Right lobe of liver (tissue), 6 donors: Measurements from ENCODE around the gene AKT1S1. TPM values are rescaled to one million over a fixed set of nuclear protein-coding genes. Genes with fewer than 3 reads are reported as not detected.

Source experiments
- ATAC-seq, 4 donors: fragments of 200-7000 bp; cut with Tn5 transposase; one replicate each; pipeline ENCODE4 v1.9.1; 2020; ENCODE audit warnings: mild to moderate bottlenecking in 4 of 4, moderate library complexity in 4 of 4
- DNase-seq, 3 donors: peaks; one replicate each; pipeline ENCODE4 v3.0.0-alpha.2; 2020
- H3K27ac ChIP-seq, 3 donors: fragments of 200-600 bp; one replicate each; pipeline ENCODE4 v1.8.0; 2022
- H3K27me3 ChIP-seq, 2 donors: fragments of 200-600 bp; one replicate each; pipeline ENCODE4 v1.8.0; 2022
- H3K36me3 ChIP-seq, 4 donors: fragments of 200-600 bp; sonication (generic) in 1 of 4; one replicate each; pipeline versions ENCODE4 v1.5.1 to v1.8.0; 2017 to 2022; ENCODE audit warnings: control low read depth in 1 of 4
- H3K4me1 ChIP-seq, 4 donors: fragments of 200-600 bp; sonication (generic) in 1 of 4; one replicate each; pipeline versions ENCODE4 v1.5.1 to v1.8.0; 2017 to 2022; ENCODE audit warnings: control low read depth in 1 of 4
- H3K4me3 ChIP-seq, 3 donors: fragments of 200-600 bp; one replicate each; pipeline ENCODE4 v1.8.0; 2022
- H3K9me3 ChIP-seq, 4 donors: fragments of 200-600 bp; sonication (generic) in 1 of 4; one replicate each; pipeline versions ENCODE4 v1.5.1 to v1.8.0; 2017 to 2022; ENCODE audit warnings: control low read depth in 1 of 4
- CTCF ChIP-seq, 4 donors: fragments of 200-600 bp in 3 of 4; fragments of 450-650 bp in 1 of 4; IDR thresholded peaks; one replicate each; pipeline versions ENCODE4 v1.5.1 to v1.8.0; 2016 to 2022; ENCODE audit warnings: antibody characterized with exemption in 4 of 4, mild to moderate bottlenecking in 2 of 4
- POLR2A ChIP-seq: fragments of 450-650 bp; IDR thresholded peaks from one replicate; pipeline ENCODE4 v1.6.1; 2017; ENCODE audit warnings: antibody characterized with exemption, mild to moderate bottlenecking
- WGBS: methylation state at CpG from one replicate; pipeline ENCODE4 v1.1.6; 2018; ENCODE audit warnings: low coverage, low lambda C conversion rate; ENCODE audit not compliant: insufficient coverage; ENCODE audit errors: missing lambda C conversion rate; 5-methylcytosine and 5-hydroxymethylcytosine counted together
- intact Hi-C, 2 donors: fragments of 100-400 bp; cut with DNase I; formaldehyde crosslinking; loops; one replicate each; pipeline versions ENCODE4 v1.11.2 to v1.14.1; 2022
- total RNA-seq, 6 experiments: library from RNA; depleted of rRNA in 2 of 6; stranded (reverse); fragments of >200 nt in 2 of 6; fragmentation: NEBNext Ultra II Directional in 3 of 6; extraction: Animal tissue kit (Norgen Biotek cat#: 25700) in 3 of 6; gene quantifications; one replicate each; pipeline versions ENCODE4 v1.1.0 to v1.2.4, GENCODE V29; 2016 to 2023
- donor health status: DM: no; HTN: yes; CAD: no.
- donor health status: DM: no; HTN: no; CAD: no.
- donor health status: DM: no; HTN: no; CAD: no.
- donor health status: DM: no; HTN: yes; CAD: no.
- donor health status: DM: no; HTN: yes; CAD: no.

AKT1S1 gene
- total RNA-seq, 6 experiments from 2014 or later = 18.2 to 27.0 (median 22.4) TPM

- Histone ChIP-seq H3K9me3 (no peaks in the 10 kb centered on the region), H3K4me1 (peaks cover 0 to 17% (median 8%) of the 10 kb centered on the region in 4 donors), H3K36me3 (peaks cover under 1 to 44% (median 25%) of the 10 kb centered on the region in 4 donors), H3K27me3 (no peaks in the 10 kb centered on the region), H3K27ac (peak overlapping the region in 1 of 3 donors; percentile 97), H3K4me3 (no peak overlapping the region)
- WGBS = 100% methylated on average over 1 of the region's 9 CpGs
- ATAC-seq = no peak
- intact Hi-C loops = no loop called here
- peak in 2 of 3 donors; percentile 30 to 55 for DNase-seq
- TF ChIP-seq POLR2A (no peak), CTCF (IDR thresholded peaks at IDR 0.05) (no peak)
Observed at GRCh38 chr19:49878744-49879070, 1.6 kb upstream of the AKT1S1 start.

- Histone ChIP-seq H3K9me3 (no peaks in the 10 kb centered on the region), H3K4me3 (peak overlapping the region; percentile 77 to 88 (median 88)), H3K27me3 (no peaks in the 10 kb centered on the region), H3K36me3 (peaks cover 0 to 38% (median 22%) of the 10 kb centered on the region in 4 donors), H3K27ac (peak overlapping the region; percentile 97 to 99 (median 98)), H3K4me1 (peaks cover 0 to 17% (median 8%) of the 10 kb centered on the region in 4 donors)
- peak; percentile 69 to 81 (median 76) for ATAC-seq
- intact Hi-C loops = no loop called here
- 30% methylated on average over 6 of the region's 41 CpGs for WGBS
- peak; percentile 99 to 100 (median 100) for DNase-seq
- TF ChIP-seq POLR2A (no peak), CTCF (IDR thresholded peaks at IDR 0.05) (no peak)
Observed at GRCh38 chr19:49877879-49878743, 956 bp upstream of the AKT1S1 start.

- WGBS = 0% methylated on average over 19 of the region's 46 CpGs
- DNase-seq (peak; percentile 98 to 99 (median 98)), ATAC-seq (peak; percentile 66 to 76 (median 73))
- TF ChIP-seq CTCF (IDR thresholded peaks at IDR 0.05) (no peak), POLR2A (no peak)
- Histone ChIP-seq H3K36me3 (peaks cover 0 to 24% (median 9%) of the 10 kb centered on the region in 4 donors), H3K27ac (peak overlapping the region; percentile 97 to 99 (median 98)), H3K27me3 (no peaks in the 10 kb centered on the region), H3K4me1 (peaks cover 0 to 17% (median 8%) of the 10 kb centered on the region in 4 donors), H3K4me3 (peak overlapping the region; percentile 77 to 88 (median 88)), H3K9me3 (no peaks in the 10 kb centered on the region)
- intact Hi-C loops = no loop called here
Observed at GRCh38 chr19:49876422-49877019, 634 bp downstream of the AKT1S1 start.

DNA sequence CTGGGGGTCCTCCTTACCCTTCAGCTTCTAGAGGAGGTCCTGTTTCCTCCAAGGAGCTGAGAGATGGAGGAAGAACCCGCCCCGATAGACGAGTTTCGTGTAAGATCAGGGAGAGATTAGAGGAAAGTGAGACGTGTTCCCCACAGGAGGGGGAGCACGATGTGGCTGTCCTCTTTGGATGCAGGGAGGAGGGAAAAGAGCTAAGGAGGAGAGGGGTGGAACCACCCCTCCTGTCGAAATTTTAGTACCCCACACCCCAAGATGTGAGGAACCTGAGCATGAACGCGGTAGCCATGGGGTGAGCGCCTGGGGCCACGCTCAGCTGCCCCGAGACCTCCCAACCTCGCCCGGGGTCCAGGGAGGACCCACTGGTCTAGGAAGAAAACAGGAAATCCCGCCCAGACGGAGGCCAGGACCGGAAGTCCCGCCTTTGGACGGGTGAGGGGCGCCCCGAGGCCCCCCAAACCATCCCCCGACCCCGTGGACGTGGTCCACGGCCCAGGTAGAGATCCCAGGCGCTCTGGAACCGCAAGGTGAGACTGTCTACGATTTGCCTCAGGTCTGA is 1.2 kb downstream of the AKT1S1 start:
- intact Hi-C loops = no loop called here
- 0% methylated on average over 19 of the region's 28 CpGs for WGBS
- Histone ChIP-seq H3K27ac (peak overlapping the region; percentile 97 to 99 (median 98)), H3K36me3 (peaks cover 0 to 18% (median 6%) of the 10 kb centered on the region in 4 donors), H3K4me3 (peak overlapping the region; percentile 77 to 88 (median 88)), H3K27me3 (no peaks in the 10 kb centered on the region), H3K9me3 (no peaks in the 10 kb centered on the region), H3K4me1 (peaks cover 0 to 17% (median 8%) of the 10 kb centered on the region in 4 donors)
- peak; percentile 73 to 79 (median 76) for DNase-seq
- TF ChIP-seq CTCF (IDR thresholded peaks at IDR 0.05) (no peak), POLR2A (no peak)
- peak in 3 of 4 donors; percentile 1 to 8 (median 2) for ATAC-seq
